Heart right ventricle (tissue), 16 donors: ENCODE measurements around the gene KLHDC10. TPM values are rescaled to one million over a fixed set of nuclear protein-coding genes. Genes with fewer than 3 reads are reported as not detected.
A peak's percentile ranks its signal among the peaks of the same experiment; 100 is the strongest.

Source experiments
- ATAC-seq, 8 donors: fragments of 200-7000 bp; cut with Tn5 transposase; one replicate each; pipeline ENCODE4 v1.9.1; 2020; ENCODE audit warnings: mild to moderate bottlenecking in 8 of 8, moderate library complexity in 8 of 8, moderate number of reproducible peaks in 1 of 8
- DNase-seq, 2 donors: peaks; one replicate each; pipeline ENCODE4 v3.0.0-alpha.2; 2020
- H3K27ac ChIP-seq, 10 donors: fragments of 200-600 bp; sonication (generic) in 2 of 10; one replicate each; pipeline versions ENCODE4 v1.5.0 to v1.8.0; 2020 to 2022; ENCODE audit warnings: mild to moderate bottlenecking in 3 of 10
- H3K27me3 ChIP-seq, 7 donors: fragments of 200-600 bp; one replicate each; pipeline ENCODE4 v1.8.0; 2021 to 2022; ENCODE audit warnings: mild to moderate bottlenecking in 2 of 7
- H3K36me3 ChIP-seq, 9 donors: fragments of 200-600 bp; sonication (generic) in 1 of 9; one replicate each; pipeline versions ENCODE4 v1.5.0 to v1.8.0; 2020 to 2022; ENCODE audit warnings: mild to moderate bottlenecking in 2 of 9
- H3K4me1 ChIP-seq, 9 donors: fragments of 200-600 bp; sonication (generic) in 1 of 9; one replicate each; pipeline versions ENCODE4 v1.5.0 to v1.8.0; 2020 to 2022; ENCODE audit warnings: mild to moderate bottlenecking in 4 of 9
- H3K4me3 ChIP-seq, 10 donors: fragments of 200-600 bp; sonication (generic) in 2 of 10; one replicate each; pipeline versions ENCODE4 v1.5.0 to v1.8.0; 2020 to 2022; ENCODE audit warnings: mild to moderate bottlenecking in 7 of 10, moderate library complexity in 2 of 10
- H3K9me3 ChIP-seq, 11 donors: fragments of 200-600 bp in 10 of 11; sonication (generic) in 2 of 11; one replicate each; pipeline versions ENCODE4 v1.5.0 to v1.8.0; 2013 to 2022; ENCODE audit warnings: mild to moderate bottlenecking in 2 of 11, control low read depth in 1 of 11, moderate library complexity in 1 of 11
- WGBS, 2 donors: extraction: QIAGEN DNeasy Blood & Tissue Kit; methylation state at CpG; one replicate each; pipeline ENCODE4 v1.1.7; 2013; ENCODE audit warnings: inconsistent platforms in 1 of 2; 5-methylcytosine and 5-hydroxymethylcytosine counted together
- intact Hi-C, 10 donors: fragments of 100-400 bp; cut with DNase I; formaldehyde crosslinking; loops; one replicate each; pipeline versions ENCODE4 v1.11.1 to v1.14.2; 2022
- polyA plus RNA-seq, 2 donors: library from polyadenylated mRNA; stranded (reverse); fragments of 200-250 nt; gene quantifications; one replicate each; pipeline ENCODE4 v1.2.3, GENCODE V29; 2013
- total RNA-seq, 10 donors: library from RNA; stranded (reverse); fragmentation: NEBNext Ultra II Directional in 3 of 10; extraction: Animal tissue kit (Norgen Biotek cat#: 25700) in 3 of 10; gene quantifications; one replicate each; pipeline versions ENCODE4 v1.2.1 to v1.2.4, GENCODE V29; 2021 to 2023
- TF ChIP-seq, protein P1 (sequence below), 9 donors: fragments of 200-600 bp; sonication (generic) in 2 of 9; IDR thresholded peaks; one replicate each; pipeline versions ENCODE4 v1.5.0 to v1.8.0; 2021 to 2022; ENCODE audit warnings: antibody characterized with exemption in 9 of 9, mild to moderate bottlenecking in 5 of 9, moderate library complexity in 1 of 9
- donor health status: Arrhythmogenic right ventricular cardiomyopathy.
- donor health status: ischemic (EF 13 %, LVEDD 7.1; RV severe dilation, severe dysfunction).
- donor health status: healthy with polysubstance abuse.
- donor health status: DM: no; HTN: yes; CAD: no.
- donor health status: DM: no; HTN: no; CAD: no.
- donor health status: ischemic (EF 25% LVEDD 6.9; RV normal size, moderate dysfunction).
- donor health status: ischemic (EF 25% LVEDD 5.7; RV mildly dilated, moderate dysfunction).
- donor health status: healthy.
- donor health status: DM: yes; HTN: yes; CAD: no.
- donor health status: Ischemic cardiomyopathy.
- donor health status: ischemic (EF 35%, LVEDD 5.7; RV mildly dilated, moderate dysfunction).
- donor health status: nonischemic (EF 11% LVEDD 7.7; RV severe dilation, severe dysfunction).
- donor health status: DM: yes; HTN: yes; CAD: no.
- donor health status: PGD.
- donor health status: ischemic (EF 29% LVEDD 5.4; RV normal size, mild dysfunction).
- donor health status: nonischemic (EF 23%, LVEDD 6.1; RV moderate dilation, normal function).

The KLHDC10 gene
- total and polyA plus RNA-seq, 12 donors: 9.1 to 33.7 (median 28.1) TPM

GRCh38 chr7:130095812-130096211, 25.5 kb downstream of the KLHDC10 start:
- peaks cover 0 to 9% (median 0%) of the 10 kb centered on the region in 9 donors for H3K36me3 ChIP-seq
- WGBS, 2 donors: 68 to 87% methylated on average over 1 of the region's 1 CpG
- ATAC-seq: no peak

GRCh38 chr7:130096243-130096827, 26.0 kb downstream of the KLHDC10 start:
- Histone ChIP-seq H3K4me1 (peaks cover 0 to 23% (median 2%) of the 10 kb centered on the region in 9 donors), H3K27ac (no peak overlapping the region), H3K36me3 (peaks cover 0 to 9% (median 0%) of the 10 kb centered on the region in 9 donors), H3K4me3 (no peak overlapping the region), H3K9me3 (no peaks in the 10 kb centered on the region), H3K27me3 (no peaks in the 10 kb centered on the region)
- intact Hi-C loops: no loop called here
- DNase-seq (no peak), ATAC-seq (no peak)
- WGBS, 2 donors: 73 to 77% methylated on average over 4 of the region's 4 CpGs
- TF ChIP-seq, protein P1, sequence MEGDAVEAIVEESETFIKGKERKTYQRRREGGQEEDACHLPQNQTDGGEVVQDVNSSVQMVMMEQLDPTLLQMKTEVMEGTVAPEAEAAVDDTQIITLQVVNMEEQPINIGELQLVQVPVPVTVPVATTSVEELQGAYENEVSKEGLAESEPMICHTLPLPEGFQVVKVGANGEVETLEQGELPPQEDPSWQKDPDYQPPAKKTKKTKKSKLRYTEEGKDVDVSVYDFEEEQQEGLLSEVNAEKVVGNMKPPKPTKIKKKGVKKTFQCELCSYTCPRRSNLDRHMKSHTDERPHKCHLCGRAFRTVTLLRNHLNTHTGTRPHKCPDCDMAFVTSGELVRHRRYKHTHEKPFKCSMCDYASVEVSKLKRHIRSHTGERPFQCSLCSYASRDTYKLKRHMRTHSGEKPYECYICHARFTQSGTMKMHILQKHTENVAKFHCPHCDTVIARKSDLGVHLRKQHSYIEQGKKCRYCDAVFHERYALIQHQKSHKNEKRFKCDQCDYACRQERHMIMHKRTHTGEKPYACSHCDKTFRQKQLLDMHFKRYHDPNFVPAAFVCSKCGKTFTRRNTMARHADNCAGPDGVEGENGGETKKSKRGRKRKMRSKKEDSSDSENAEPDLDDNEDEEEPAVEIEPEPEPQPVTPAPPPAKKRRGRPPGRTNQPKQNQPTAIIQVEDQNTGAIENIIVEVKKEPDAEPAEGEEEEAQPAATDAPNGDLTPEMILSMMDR (IDR thresholded peaks at IDR 0.05): peak in 1 of 9 donors; percentile 30

More at GRCh38 chr7:130095812-130096211, 25.5 kb downstream of the KLHDC10 start:
- TF ChIP-seq, protein P1 (IDR thresholded peaks at IDR 0.05): no peak
- H3K27ac ChIP-seq: no peak overlapping the region
- no peaks in the 10 kb centered on the region for H3K9me3 ChIP-seq
- no peak for DNase-seq
- peaks cover 0 to 23% (median 2%) of the 10 kb centered on the region in 9 donors for H3K4me1 ChIP-seq
- no peak overlapping the region for H3K4me3 ChIP-seq
- H3K27me3 ChIP-seq: no peaks in the 10 kb centered on the region
- intact Hi-C loops: no loop called here

DNA sequence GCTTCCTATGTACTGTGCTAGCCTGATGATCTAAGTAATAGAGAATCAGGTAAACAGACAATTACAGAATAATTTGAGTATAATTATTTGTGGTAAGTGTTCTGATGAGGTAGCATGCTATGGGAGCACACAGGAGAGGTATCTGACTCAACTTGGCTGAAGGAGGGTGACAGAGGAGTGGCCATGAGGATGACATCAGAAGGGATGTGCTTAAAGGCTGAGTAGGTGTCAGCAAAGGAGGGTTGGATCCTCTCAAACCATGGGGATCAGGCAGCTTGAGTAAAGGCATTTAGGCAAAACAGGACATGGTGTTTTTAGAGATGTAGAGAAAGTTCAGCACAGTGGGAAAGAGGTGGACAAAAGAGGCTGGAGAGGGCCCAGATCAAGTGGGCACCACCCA, 29.0 kb downstream of the KLHDC10 start:
- no peaks in the 10 kb centered on the region for H3K9me3 ChIP-seq
- H3K27me3 ChIP-seq: no peaks in the 10 kb centered on the region
- no peak overlapping the region for H3K27ac ChIP-seq
- intact Hi-C loops: no loop called here
- TF ChIP-seq, protein P1 (IDR thresholded peaks at IDR 0.05): no peak
- ATAC-seq (no peak), DNase-seq (no peak)
- H3K36me3 ChIP-seq: peaks cover 0 to 9% (median 0%) of the 10 kb centered on the region in 9 donors
- peaks cover 0 to 15% (median 0%) of the 10 kb centered on the region in 9 donors for H3K4me1 ChIP-seq
- H3K4me3 ChIP-seq: no peak overlapping the region

- 96 to 97% methylated on average over 6 of the region's 6 CpGs for WGBS, 2 donors
- Histone ChIP-seq H3K9me3 (no peaks in the 10 kb centered on the region), H3K4me1 (no peaks in the 10 kb centered on the region), H3K27ac (no peak overlapping the region), H3K36me3 (peaks cover 0 to 9% (median 0%) of the 10 kb centered on the region in 9 donors), H3K27me3 (no peaks in the 10 kb centered on the region), H3K4me3 (no peak overlapping the region)
- DNase-seq (no peak), ATAC-seq (no peak)
- TF ChIP-seq, protein P1 (IDR thresholded peaks at IDR 0.05): no peak
- intact Hi-C loops: no loop called here
Measured at GRCh38 chr7:130102588-130102987, 32.3 kb downstream of the KLHDC10 start.
